ENCODE measurements around the gene IRF2BP2. TPM values are rescaled to one million over a fixed set of nuclear protein-coding genes. Genes with fewer than 3 reads are reported as not detected.

IRF2BP2 gene
- total RNA-seq, 8 experiments from 2014 or later, result 35.9 to 109 (median 82.0) TPM

DNA sequence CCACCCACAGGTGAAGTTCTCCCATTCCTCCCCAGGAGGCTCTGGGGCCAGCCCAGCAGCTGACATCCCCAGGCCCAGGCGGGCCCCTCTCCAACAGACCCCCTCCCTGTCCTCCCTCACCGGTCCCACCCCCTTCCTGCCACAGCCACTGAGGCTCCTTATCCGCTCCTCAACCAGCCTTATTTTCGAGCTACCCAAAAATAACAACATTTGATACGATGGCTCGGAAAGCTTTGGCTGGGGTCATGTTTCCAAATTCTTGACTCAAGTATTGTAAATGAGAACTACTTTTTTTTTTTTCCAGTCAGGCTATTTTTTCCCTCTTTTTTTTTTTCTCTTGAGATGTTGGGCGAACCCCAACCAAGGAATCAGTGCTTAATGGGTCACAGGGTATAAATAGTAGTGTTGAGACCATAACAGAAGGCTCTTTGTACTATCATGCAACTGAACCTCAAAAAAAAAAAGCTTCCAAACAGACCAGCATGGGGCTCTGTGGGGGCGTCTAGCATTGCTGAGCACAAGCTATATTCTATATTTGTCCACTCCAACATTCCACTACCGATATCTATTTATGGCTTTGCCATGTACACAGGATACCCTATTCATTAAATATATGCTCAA is 27.2 kb downstream of the IRF2BP2 start:
- WGBS, 10 experiments, result 67 to 97% (median 90%) methylated on average over 1 to 7 of the region's 9 CpGs; no CpG with 5 or more reads in 1 of the 10 experiments
- H3K4me1 ChIP-seq (replicated peaks in 1 of 2), result peaks cover 31 to 34% of the 10 kb centered on the region in 2 donors
- no peak overlapping the region for H3K27ac ChIP-seq
- in situ Hi-C loops (cut with MboI; ENCODE audit: low pct_unique_long_range_greater_than_20kb in 2 of 9, low sequenced_read_pairs in 9 of 9, unreplicated experiment in 9 of 9), result no loop called here
- ATAC-seq (replicated peaks in 6 of 8), result no peak
- no peak overlapping the region for H3K4me3 ChIP-seq

DNA sequence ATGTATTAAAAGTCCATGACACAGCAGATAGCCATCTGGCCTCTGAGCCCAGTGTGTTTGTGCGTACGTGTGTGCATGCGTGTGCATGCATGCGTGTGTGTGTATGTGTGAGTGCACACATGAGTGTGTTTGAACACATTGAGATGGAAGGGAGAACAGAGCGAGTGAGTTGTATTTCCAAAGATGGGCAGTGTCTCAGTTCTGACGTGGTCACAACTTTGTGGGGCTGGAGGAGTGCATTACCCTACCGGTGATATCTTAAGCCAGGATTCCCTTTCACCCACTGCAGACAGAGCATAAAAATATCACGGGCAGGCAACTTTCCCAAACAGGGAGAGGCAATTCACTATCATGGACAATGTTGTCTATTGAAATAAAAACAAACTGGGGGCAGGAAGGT is 27.8 kb downstream of the IRF2BP2 start:
- in situ Hi-C loops (cut with MboI; ENCODE audit: low pct_unique_long_range_greater_than_20kb in 2 of 9, low sequenced_read_pairs in 9 of 9, unreplicated experiment in 9 of 9), result no loop called here
- no peak overlapping the region for H3K4me3 ChIP-seq
- no peak overlapping the region for H3K27ac ChIP-seq
- ATAC-seq (replicated peaks in 6 of 8), result peak in 1 of 8 experiments; percentile 39
- WGBS, 10 experiments, result 17 to 95% (median 78%) methylated on average over 2 to 8 of the region's 8 CpGs; no CpG with 5 or more reads in 2 of the 10 experiments
- peaks cover 28 to 34% of the 10 kb centered on the region in 2 donors for H3K4me1 ChIP-seq (replicated peaks in 1 of 2)

DNA sequence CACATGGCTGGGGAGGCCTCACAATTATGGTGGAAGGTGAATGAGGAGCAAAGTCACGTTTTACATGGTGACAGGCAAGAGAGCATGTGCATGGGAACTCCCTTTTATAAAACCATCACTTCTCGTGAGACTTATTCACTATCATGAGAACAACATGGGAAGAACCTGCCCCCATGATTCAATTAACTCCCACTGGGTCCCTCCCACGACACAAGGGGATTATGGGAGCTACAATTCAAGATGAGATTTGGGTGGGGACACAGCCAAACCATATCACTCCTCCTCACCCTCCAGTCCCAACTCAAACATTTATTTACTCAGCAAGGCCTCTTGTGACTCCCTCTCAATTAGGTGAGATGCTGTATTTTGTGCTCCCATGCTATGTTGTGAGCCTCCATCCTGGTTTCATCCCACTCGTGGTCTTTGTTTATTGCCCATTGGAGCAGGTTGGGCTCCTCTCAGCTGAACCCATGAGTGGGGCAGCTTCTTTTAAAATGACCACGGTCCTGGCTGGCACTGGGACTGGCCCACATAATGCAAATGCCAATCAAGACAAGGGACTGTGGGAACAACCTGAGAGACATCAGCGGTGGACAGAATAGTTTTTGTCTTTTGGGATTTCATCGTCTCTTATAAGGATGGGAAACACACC is 28.8 kb downstream of the IRF2BP2 start:
- ATAC-seq (replicated peaks in 6 of 8), result no peak
- H3K4me3 ChIP-seq, result no peak overlapping the region
- 57 to 100% (median 80%) methylated on average over 1 to 7 of the region's 7 CpGs for WGBS, 10 experiments
- no peak overlapping the region for H3K27ac ChIP-seq
- in situ Hi-C loops (cut with MboI; ENCODE audit: low pct_unique_long_range_greater_than_20kb in 2 of 9, low sequenced_read_pairs in 9 of 9, unreplicated experiment in 9 of 9), result no loop called here
- peaks cover 28 to 34% of the 10 kb centered on the region in 2 donors for H3K4me1 ChIP-seq (replicated peaks in 1 of 2)

DNA sequence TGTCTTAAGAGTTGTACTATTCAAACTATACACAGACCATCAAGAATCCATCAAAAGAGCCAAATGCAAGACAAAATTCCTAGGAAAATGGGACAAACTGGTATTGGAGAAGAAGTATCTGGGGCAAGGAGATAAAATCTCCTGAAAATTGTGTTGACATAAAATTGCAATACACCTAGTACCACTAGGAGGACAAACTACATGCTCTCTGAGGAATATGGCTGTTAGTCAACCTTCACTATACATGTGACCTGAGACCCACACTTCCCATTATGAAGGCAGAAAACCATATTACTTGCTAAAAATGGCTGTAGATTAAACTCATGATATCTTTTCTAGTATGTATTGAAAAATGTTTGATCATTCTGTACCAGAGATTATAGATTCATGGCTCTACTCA is 30.0 kb downstream of the IRF2BP2 start:
- Histone ChIP-seq H3K4me1 (replicated peaks in 1 of 2) (peaks cover 16 to 22% of the 10 kb centered on the region in 2 donors), H3K27ac (no peak overlapping the region), H3K4me3 (no peak overlapping the region)
- in situ Hi-C loops (cut with MboI; ENCODE audit: low pct_unique_long_range_greater_than_20kb in 2 of 9, low sequenced_read_pairs in 9 of 9, unreplicated experiment in 9 of 9), result no loop called here
- ATAC-seq (replicated peaks in 6 of 8), result peak in 2 of 8 experiments; percentile 20 to 36

DNA sequence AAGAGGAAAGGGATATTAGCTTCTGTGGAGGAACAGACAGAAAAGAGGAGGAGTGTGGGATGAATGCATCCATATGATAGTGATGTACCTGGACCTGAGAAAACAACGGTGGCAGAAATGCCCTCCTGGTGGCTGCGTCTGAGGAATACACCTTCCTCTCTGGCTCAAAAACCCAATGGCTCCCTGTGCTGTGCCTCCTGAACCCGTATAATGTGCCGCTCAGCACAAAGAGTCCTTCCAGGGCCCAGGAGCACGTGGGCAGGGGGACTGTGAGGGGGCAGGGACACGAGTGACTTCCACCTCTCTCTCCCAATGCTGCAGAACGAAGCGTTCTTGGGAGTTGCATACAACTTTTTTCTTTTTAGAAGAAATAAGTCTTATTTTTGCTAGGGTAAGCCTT is 31.2 kb downstream of the IRF2BP2 start:
- in situ Hi-C loops (cut with MboI; ENCODE audit: low pct_unique_long_range_greater_than_20kb in 2 of 9, low sequenced_read_pairs in 9 of 9, unreplicated experiment in 9 of 9), result no loop called here
- no peak for ATAC-seq (replicated peaks in 6 of 8)
- Histone ChIP-seq H3K27ac (no peak overlapping the region), H3K4me3 (no peak overlapping the region), H3K4me1 (replicated peaks in 1 of 2) (peaks cover 8 to 13% of the 10 kb centered on the region in 2 donors)
- 40 to 100% (median 78%) methylated on average over 1 to 8 of the region's 8 CpGs; no CpG with 5 or more reads in 4 of the 10 experiments for WGBS, 10 experiments

DNA sequence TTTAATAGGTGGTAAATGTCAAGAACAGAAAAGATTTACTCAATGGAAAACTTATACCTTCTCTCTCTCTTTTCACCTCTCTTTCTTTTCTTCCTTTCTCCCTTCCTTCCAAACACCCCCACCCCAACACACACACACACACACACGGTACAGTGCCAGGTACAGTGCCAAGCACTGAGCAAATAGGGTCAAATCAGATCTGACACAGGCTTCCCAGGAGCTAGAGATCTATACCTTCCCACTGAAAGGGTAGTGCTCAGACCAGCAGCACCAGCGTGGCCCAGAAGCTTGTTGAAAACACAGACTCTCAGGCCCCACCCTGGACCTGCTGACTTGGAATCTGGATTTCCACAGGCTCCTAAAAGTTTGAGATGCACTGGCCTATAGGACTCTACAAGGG is 31.9 kb downstream of the IRF2BP2 start:
- 30 to 96% (median 83%) methylated on average over 1 to 2 of the region's 2 CpGs; no CpG with 5 or more reads in 2 of the 10 experiments for WGBS, 10 experiments

DNA sequence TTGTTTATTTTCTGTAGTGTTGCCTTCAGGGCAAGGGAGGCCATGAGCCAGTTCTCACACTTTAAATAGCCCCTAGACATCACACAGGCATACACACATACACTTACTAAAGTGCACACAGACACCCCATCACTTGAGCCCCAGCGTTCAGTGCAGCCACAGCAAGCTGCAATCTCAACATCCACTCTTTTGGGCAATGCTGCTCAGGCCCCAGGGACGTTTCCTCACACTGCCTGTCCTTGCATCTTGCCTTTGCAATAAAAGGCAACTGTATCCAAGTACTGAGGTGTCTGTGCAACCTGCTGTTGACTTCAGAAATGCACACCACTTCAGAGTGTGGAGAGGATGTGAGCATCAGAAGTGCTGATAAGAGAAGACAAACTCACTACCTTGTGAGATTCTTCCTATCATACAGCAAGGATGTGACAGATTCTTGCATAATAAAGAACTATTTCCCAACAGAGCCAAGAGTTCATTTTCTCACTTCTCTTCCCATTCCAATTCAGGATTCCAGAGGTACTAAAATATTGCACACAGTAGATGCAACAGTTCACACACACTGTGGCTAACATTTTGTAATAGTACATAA is 36.2 kb downstream of the IRF2BP2 start:
- no peak overlapping the region for H3K27ac ChIP-seq
- H3K4me3 ChIP-seq, result no peak overlapping the region
- in situ Hi-C loops (cut with MboI; ENCODE audit: low pct_unique_long_range_greater_than_20kb in 2 of 9, low sequenced_read_pairs in 9 of 9, unreplicated experiment in 9 of 9), result no loop called here
- 0 to 60% (median 41%) methylated on average over 1 to 2 of the region's 2 CpGs; no CpG with 5 or more reads in 2 of the 10 experiments for WGBS, 10 experiments
- ATAC-seq (replicated peaks in 6 of 8), result peak in 6 of 8 experiments; percentile 30 to 44 (median 39)
- peaks cover 34 to 36% of the 10 kb centered on the region in 2 donors for H3K4me1 ChIP-seq (replicated peaks in 1 of 2)

More for the DNA sequence above, 31.9 kb downstream of the IRF2BP2 start:
- no peak for ATAC-seq (replicated peaks in 6 of 8)
- in situ Hi-C loops (cut with MboI; ENCODE audit: low pct_unique_long_range_greater_than_20kb in 2 of 9, low sequenced_read_pairs in 9 of 9, unreplicated experiment in 9 of 9), result no loop called here
- Histone ChIP-seq H3K4me1 (replicated peaks in 1 of 2) (peaks cover 9 to 16% of the 10 kb centered on the region in 2 donors), H3K4me3 (no peak overlapping the region), H3K27ac (no peak overlapping the region)

DNA sequence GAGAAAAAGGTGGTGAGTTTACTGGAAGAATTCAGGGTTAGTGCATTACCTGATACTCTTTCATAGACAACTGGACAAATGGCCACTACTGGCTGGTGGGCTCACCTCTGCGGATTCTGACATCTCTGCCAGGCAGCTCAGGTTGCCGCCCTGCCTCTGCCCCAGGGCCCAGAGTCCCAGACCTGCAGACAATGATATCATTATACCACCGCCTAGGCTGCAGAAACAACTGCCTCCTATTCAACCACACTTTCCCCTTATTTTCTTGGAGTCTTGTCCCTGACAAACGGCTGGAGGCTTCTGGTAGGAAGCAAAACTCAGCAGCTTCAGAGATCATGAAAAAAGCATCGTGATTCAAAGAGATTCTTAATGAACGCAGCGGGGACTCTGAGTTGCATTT is 37.0 kb downstream of the IRF2BP2 start:
- Histone ChIP-seq H3K27ac (no peak overlapping the region), H3K4me3 (no peak overlapping the region), H3K4me1 (replicated peaks in 1 of 2) (peaks cover 34 to 36% of the 10 kb centered on the region in 2 donors)
- in situ Hi-C loops (cut with MboI; ENCODE audit: low pct_unique_long_range_greater_than_20kb in 2 of 9, low sequenced_read_pairs in 9 of 9, unreplicated experiment in 9 of 9), result no loop called here
- 63 to 90% (median 75%) methylated on average over 3 to 7 of the region's 7 CpGs; no CpG with 5 or more reads in 5 of the 10 experiments for WGBS, 10 experiments
- ATAC-seq (replicated peaks in 6 of 8), result peak in 4 of 8 experiments; percentile 16 to 29 (median 18)

DNA sequence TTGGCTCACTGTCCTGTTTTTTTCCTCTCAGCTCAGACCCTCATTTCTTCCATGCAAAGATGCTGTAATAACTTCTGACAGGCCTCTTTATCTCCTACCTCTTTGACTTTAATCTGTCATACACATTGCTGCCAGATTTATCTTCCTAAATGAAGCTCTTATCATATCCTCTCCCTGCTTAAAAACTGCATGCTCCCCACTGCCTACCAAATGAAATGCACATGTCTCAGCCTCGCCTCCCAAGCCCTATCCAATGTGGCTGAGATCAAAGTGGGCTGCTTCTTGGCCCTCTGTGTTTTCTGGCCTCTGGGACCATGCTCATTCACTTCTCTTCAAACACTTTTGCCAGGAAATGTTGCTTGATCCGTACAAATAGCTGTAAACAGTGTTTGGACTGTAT is 38.3 kb downstream of the IRF2BP2 start:
- in situ Hi-C loops (cut with MboI; ENCODE audit: low pct_unique_long_range_greater_than_20kb in 2 of 9, low sequenced_read_pairs in 9 of 9, unreplicated experiment in 9 of 9), result no loop called here
- H3K4me3 ChIP-seq, result no peak overlapping the region
- peak in 4 of 8 experiments; percentile 18 to 29 (median 26) for ATAC-seq (replicated peaks in 6 of 8)
- H3K27ac ChIP-seq, result peak overlapping the region in 1 of 2 donors; percentile 2
- peaks cover 34 to 36% of the 10 kb centered on the region in 2 donors for H3K4me1 ChIP-seq (replicated peaks in 1 of 2)
- 0 to 81% (median 75%) methylated on average over 1 to 2 of the region's 2 CpGs; no CpG with 5 or more reads in 3 of the 10 experiments for WGBS, 10 experiments

DNA sequence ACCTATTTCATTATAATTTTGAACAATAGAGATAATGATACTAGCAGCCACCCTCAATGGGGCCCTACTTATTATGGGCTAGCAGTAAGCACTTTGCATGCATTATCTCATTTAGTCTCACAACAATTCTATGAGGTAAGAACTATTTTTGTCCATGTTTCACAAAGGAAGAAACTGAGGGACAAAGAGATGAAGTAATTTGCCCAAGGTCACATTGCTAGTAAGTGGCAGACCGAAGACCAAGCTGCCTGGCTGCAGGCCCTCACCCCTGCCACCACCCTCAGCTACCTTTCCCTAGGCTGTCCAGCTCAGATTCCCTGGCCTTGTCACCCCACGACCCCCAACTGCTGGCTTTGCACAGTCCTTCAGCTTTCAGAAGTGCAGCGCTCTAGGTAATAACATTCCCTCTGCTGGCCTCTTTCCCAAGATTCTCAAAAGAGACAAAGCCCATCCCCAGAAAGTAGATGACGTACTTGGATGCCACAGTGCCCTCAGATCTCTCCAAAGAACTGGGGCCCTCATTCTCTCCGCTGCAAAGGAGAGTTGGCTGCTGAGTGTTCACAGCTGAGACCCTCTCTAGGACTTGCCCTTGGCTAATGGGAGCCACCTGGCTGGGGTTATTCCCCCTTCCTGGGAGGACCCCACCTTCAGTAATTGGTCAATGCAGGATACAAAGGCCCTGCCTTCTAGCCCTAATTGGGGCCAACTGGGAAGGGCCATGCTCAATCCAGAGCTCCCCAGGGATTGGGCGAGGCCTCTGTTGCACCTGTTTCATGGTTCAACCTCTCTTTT is 39.5 kb downstream of the IRF2BP2 start:
- in situ Hi-C loops (cut with MboI; ENCODE audit: low pct_unique_long_range_greater_than_20kb in 2 of 9, low sequenced_read_pairs in 9 of 9, unreplicated experiment in 9 of 9), result no loop called here
- Histone ChIP-seq H3K4me3 (no peak overlapping the region), H3K27ac (no peak overlapping the region), H3K4me1 (replicated peaks in 1 of 2) (peaks cover 34 to 36% of the 10 kb centered on the region in 2 donors)
- ATAC-seq (replicated peaks in 6 of 8), result peak in 5 of 8 experiments; percentile 58 to 75 (median 65)
- 44 to 78% (median 68%) methylated on average over 1 to 5 of the region's 6 CpGs; no CpG with 5 or more reads in 4 of the 10 experiments for WGBS, 10 experiments

DNA sequence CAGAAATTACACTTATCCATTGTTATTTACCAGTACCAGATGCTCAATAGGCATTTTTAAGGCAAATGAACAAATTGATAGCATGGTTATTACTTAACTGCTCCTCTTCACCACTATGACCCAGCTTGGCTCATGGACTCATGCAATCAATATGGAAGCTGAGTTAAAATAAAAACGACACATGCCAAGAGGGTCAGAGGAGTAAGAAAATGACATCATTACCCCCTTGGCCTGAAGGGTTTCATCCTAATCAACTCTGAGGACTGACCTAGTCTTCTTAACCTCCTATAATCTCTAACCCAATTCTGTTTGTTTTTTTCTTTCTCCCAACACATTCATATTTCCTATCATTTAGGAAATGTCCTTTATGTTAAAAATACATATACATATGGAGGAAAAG is 41.6 kb downstream of the IRF2BP2 start:
- ATAC-seq (replicated peaks in 6 of 8), result no peak
- in situ Hi-C loops (cut with MboI; ENCODE audit: low pct_unique_long_range_greater_than_20kb in 2 of 9, low sequenced_read_pairs in 9 of 9, unreplicated experiment in 9 of 9), result no loop called here
- Histone ChIP-seq H3K27ac (no peak overlapping the region), H3K4me3 (no peak overlapping the region), H3K4me1 (replicated peaks in 1 of 2) (peaks cover 38 to 43% of the 10 kb centered on the region in 2 donors)
- WGBS, 10 experiments, result 20 to 90% (median 87%) methylated on average over 1 of the region's 1 CpG; no CpG with 5 or more reads in 2 of the 10 experiments

DNA sequence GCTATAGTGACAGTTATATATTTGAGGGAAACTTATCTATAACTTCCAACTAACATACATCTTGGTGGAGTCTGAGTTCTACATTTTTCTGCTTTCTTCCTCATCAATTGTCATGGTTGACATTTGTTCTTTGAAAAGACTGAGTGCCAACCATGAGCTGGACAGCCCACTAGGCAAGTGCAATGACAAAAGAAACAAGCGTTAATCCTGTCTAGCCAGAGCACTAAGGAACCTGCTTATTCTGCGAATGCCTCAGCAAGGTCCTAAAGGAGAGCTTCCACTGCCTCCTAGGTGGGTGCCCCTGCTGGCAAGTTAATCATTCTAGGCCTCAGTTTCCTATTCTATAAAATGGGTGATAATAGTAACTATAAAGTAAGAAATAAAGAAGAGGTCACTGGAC is 44.8 kb downstream of the IRF2BP2 start:
- peak in 5 of 8 experiments; percentile 18 to 49 (median 37) for ATAC-seq (replicated peaks in 6 of 8)
- no peak overlapping the region for H3K27ac ChIP-seq
- peaks cover 11 to 16% of the 10 kb centered on the region in 2 donors for H3K4me1 ChIP-seq (replicated peaks in 1 of 2)
- in situ Hi-C loops (cut with MboI; ENCODE audit: low pct_unique_long_range_greater_than_20kb in 2 of 9, low sequenced_read_pairs in 9 of 9, unreplicated experiment in 9 of 9), result no loop called here
- H3K4me3 ChIP-seq, result no peak overlapping the region
- WGBS, 10 experiments, result 74 to 100% (median 86%) methylated on average over 1 to 2 of the region's 2 CpGs; no CpG with 5 or more reads in 4 of the 10 experiments

All from motor neuron (in vitro differentiated cells).